ENCODE results near the gene PRAMEF27. TPM values are rescaled to one million over a fixed set of nuclear protein-coding genes. Genes with fewer than 3 reads are reported as not detected.
"Not testable (repeated sequence)": the region's sequence is repeated elsewhere in the genome, so short reads cannot be mapped to it uniquely, and the experiment has no call there.

PRAMEF27 gene
- total RNA-seq (2021) (not detected in 3 replicates), Bru-seq, nascent RNA (not detected)
- long read RNA-seq, experiment 1: 0 reads
- long read RNA-seq, experiment 2: 0 reads
- long read RNA-seq, experiment 3: 0 reads

- POLR2A ChIA-PET; ATAC-seq; DNase-seq (ENCODE audit: low spot score); H3K9me3 Mint-ChIP-seq; H3K4me3 Mint-ChIP-seq; H3K36me3 Mint-ChIP-seq; CTCF ChIA-PET; H3K4me1 Mint-ChIP-seq; H3K27ac Mint-ChIP-seq; H3K27me3 Mint-ChIP-seq (ENCODE audit: low read depth): not testable (repeated sequence)
Observed at GRCh38 chr1:13056475-13056874, at the start of gene PRAMEF27. Gene PRAMEF27, minus strand, starts transcription at chr1:13056575. Its CDS starts 2,916 bp downstream, at chr1:13053659.

GRCh38 chr1:13070474-13070873 lies 14.1 kb upstream of the PRAMEF27 start, which contains the start of gene PRAMEF25:
Gene PRAMEF25, plus strand, starts transcription at chr1:13070774. Its CDS starts 2,920 bp downstream, at chr1:13073694.
- not testable (repeated sequence) for H3K4me1 Mint-ChIP-seq

GRCh38 chr1:13019846-13020245 lies 36.5 kb downstream of the PRAMEF27 start:
- H3K4me1 Mint-ChIP-seq; H3K27ac Mint-ChIP-seq; H3K4me3 Mint-ChIP-seq; H3K27me3 Mint-ChIP-seq (ENCODE audit: low read depth); DNase-seq (ENCODE audit: low spot score); POLR2A ChIA-PET; H3K36me3 Mint-ChIP-seq; CTCF ChIA-PET; H3K9me3 Mint-ChIP-seq: not testable (repeated sequence)
- peak; percentile 47 for ATAC-seq

More at GRCh38 chr1:13070474-13070873, 14.1 kb upstream of the PRAMEF27 start, which contains the start of gene PRAMEF25:
- H3K36me3 Mint-ChIP-seq; H3K27me3 Mint-ChIP-seq (ENCODE audit: low read depth); CTCF ChIA-PET; H3K4me3 Mint-ChIP-seq; DNase-seq (ENCODE audit: low spot score); POLR2A ChIA-PET; ATAC-seq; H3K27ac Mint-ChIP-seq; H3K9me3 Mint-ChIP-seq: not testable (repeated sequence)

GRCh38 chr1:13011932-13012331 lies 44.4 kb downstream of the PRAMEF27 start:
- H3K27ac Mint-ChIP-seq; H3K36me3 Mint-ChIP-seq; DNase-seq (ENCODE audit: low spot score); H3K27me3 Mint-ChIP-seq (ENCODE audit: low read depth); CTCF ChIA-PET; H3K4me1 Mint-ChIP-seq; POLR2A ChIA-PET; H3K9me3 Mint-ChIP-seq; ATAC-seq; H3K4me3 Mint-ChIP-seq: not testable (repeated sequence)

GRCh38 chr1:13009348-13009747 lies 47.0 kb downstream of the PRAMEF27 start:
- H3K4me1 Mint-ChIP-seq; H3K27me3 Mint-ChIP-seq (ENCODE audit: low read depth); H3K9me3 Mint-ChIP-seq; DNase-seq (ENCODE audit: low spot score); H3K27ac Mint-ChIP-seq; CTCF ChIA-PET; ATAC-seq; H3K36me3 Mint-ChIP-seq; POLR2A ChIA-PET; H3K4me3 Mint-ChIP-seq: not testable (repeated sequence)

- ATAC-seq; H3K36me3 Mint-ChIP-seq; H3K4me3 Mint-ChIP-seq; H3K9me3 Mint-ChIP-seq; H3K27me3 Mint-ChIP-seq (ENCODE audit: low read depth); CTCF ChIA-PET; POLR2A ChIA-PET; H3K27ac Mint-ChIP-seq; H3K4me1 Mint-ChIP-seq; DNase-seq (ENCODE audit: low spot score): not testable (repeated sequence)
Observed at GRCh38 chr1:13005732-13006131, 50.6 kb downstream of the PRAMEF27 start.

Other genes with a start within 250 kb of the PRAMEF27 start
- gene PRAMEF11, start 225.2 kb downstream of the PRAMEF27 start, total RNA-seq (2021): not detected in 3 replicates
- not detected in 3 replicates for gene HNRNPCL1, start 207.9 kb downstream of the PRAMEF27 start, total RNA-seq (2021)
- gene PRAMEF2, start 199.5 kb downstream of the PRAMEF27 start, total RNA-seq (2021): not detected in 3 replicates
- gene PRAMEF4, start 170.4 kb downstream of the PRAMEF27 start, total RNA-seq (2021): not detected in 3 replicates
- gene PRAMEF10, start 158.3 kb downstream of the PRAMEF27 start, total RNA-seq (2021): not detected in 3 replicates
- not detected in 3 replicates for gene PRAMEF7, start 140.0 kb downstream of the PRAMEF27 start, total RNA-seq (2021)
- gene PRAMEF6, start 109.0 kb downstream of the PRAMEF27 start, total RNA-seq (2021): not detected in 3 replicates
- gene HNRNPCL3, start 4.2 kb upstream of the PRAMEF27 start, total RNA-seq (2021): not detected in 3 replicates
- not detected in 3 replicates for gene PRAMEF25, start 14.2 kb upstream of the PRAMEF27 start, total RNA-seq (2021)
- not detected in 3 replicates for gene HNRNPCL2, start 60.3 kb upstream of the PRAMEF27 start, total RNA-seq (2021)
- not detected in 3 replicates for gene PRAMEF26, start 99.4 kb upstream of the PRAMEF27 start, total RNA-seq (2021)
- gene HNRNPCL4, start 109.1 kb upstream of the PRAMEF27 start, total RNA-seq (2021): not detected in 3 replicates
- not detected in 3 replicates for gene PRAMEF9, start 115.3 kb upstream of the PRAMEF27 start, total RNA-seq (2021)
- gene PRAMEF13, start 144.8 kb upstream of the PRAMEF27 start, total RNA-seq (2021): not detected in 3 replicates
- not detected in 3 replicates for gene PRAMEF18, start 169.6 kb upstream of the PRAMEF27 start, total RNA-seq (2021)
- gene PRAMEF5, start 197.6 kb upstream of the PRAMEF27 start, total RNA-seq (2021): not detected in 3 replicates
- gene PRAMEF8, start 228.6 kb upstream of the PRAMEF27 start, total RNA-seq (2021): not detected in 3 replicates
- not detected in 3 replicates for gene PRAMEF33, start 247.0 kb upstream of the PRAMEF27 start, total RNA-seq (2021)